ENCODE measurements around the gene SETD2. TPM values are rescaled to one million over a fixed set of nuclear protein-coding genes. Genes with fewer than 3 reads are reported as not detected.
"Not testable (repeated sequence)": the region's sequence is repeated elsewhere in the genome, so short reads cannot be mapped to it uniquely, and the experiment has no call there.

SETD2 gene
- polyA plus RNA-seq, 1 donor from 2014 or later, result 32.6 TPM

DNA sequence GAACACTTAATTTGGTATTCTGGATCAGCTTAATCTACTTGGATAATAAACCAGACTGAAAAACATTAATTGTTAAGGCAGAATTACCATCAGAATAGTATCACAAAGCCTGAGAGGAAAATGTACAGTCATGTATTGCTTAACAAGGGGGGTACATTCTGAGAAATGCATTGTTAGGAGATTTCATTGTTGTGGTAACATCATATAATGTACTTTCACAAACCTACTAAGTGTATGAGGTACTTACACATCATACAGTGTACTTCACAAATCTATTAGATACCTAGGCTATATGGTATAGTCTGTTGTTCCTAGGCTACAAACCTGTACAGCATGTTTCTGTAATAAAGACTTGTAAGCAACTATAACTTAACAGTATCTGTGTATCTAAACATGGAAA lies 116.2 kb downstream of the SETD2 start:
- no peaks in the 10 kb centered on the region for H3K9me3 Mint-ChIP-seq
- no peaks in the 10 kb centered on the region for H3K27me3 Mint-ChIP-seq
- H3K27ac Mint-ChIP-seq, result peak overlapping the region; percentile 2 to 4 (median 2)
- H3K4me1 Mint-ChIP-seq, result peaks cover 2 to 23% (median 8%) of the 10 kb centered on the region in 3 donors
- no peak overlapping the region for H3K4me3 Mint-ChIP-seq
- peaks cover 3% of the 10 kb centered on the region for H3K36me3 Mint-ChIP-seq

DNA sequence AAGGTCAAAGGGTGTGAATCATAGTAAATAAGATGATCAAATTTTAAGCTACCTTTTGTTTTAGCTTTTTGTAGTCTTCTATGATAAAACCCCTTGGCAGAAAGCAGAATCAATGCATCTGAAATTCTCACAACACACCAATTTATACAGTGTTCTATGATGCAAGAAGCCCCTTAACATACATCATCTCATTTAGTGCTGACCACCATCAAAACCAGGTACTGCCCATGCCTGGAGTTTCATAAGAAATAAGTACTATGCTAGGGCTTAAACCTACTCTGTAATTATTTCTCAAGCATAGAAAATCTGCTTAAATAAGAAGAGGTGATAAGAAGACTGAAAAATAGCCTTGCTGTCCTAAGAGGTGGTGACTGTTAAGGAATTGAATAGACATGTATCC lies 116.8 kb downstream of the SETD2 start:
- Mint-ChIP-seq H3K4me1 (peaks cover 2 to 23% (median 8%) of the 10 kb centered on the region in 3 donors), H3K36me3 (peaks cover 3% of the 10 kb centered on the region), H3K27me3 (no peaks in the 10 kb centered on the region), H3K9me3 (no peaks in the 10 kb centered on the region), H3K27ac (peak overlapping the region in 2 of 3 donors; percentile 2 to 4), H3K4me3 (no peak overlapping the region)

DNA sequence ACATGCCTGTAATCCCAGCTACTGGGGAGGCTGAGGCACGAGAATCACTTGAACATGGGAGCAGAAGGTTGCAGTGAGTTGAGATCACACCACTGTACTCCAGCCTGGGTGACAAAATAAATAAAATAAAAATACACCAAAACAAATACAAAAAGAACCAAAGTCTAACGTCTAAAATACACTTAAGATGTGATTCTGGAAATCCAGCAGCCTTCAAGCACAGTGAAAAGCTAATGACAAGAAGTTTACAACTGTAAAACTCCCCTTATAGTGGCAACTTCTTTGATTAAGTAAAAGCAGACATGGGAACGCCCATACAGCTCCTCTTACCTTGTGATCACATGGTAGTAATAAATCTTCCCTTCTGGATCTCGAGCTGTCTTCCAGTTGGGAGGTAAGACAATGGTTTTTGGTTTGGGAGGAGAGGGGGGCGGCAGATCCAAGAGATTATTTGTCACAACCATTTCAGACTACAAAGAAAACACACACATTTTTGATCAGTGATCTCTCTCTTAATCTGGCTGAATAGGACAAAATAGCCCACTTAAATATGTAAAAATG lies 121.6 kb downstream of the SETD2 start:
- Mint-ChIP-seq H3K27ac (peak overlapping the region in 2 of 3 donors; percentile 35 to 67), H3K36me3 (peaks cover 11% of the 10 kb centered on the region), H3K27me3 (no peaks in the 10 kb centered on the region), H3K4me3 (no peak overlapping the region), H3K9me3 (no peaks in the 10 kb centered on the region), H3K4me1 (peaks cover 17 to 26% (median 21%) of the 10 kb centered on the region in 3 donors)

- peaks cover 8% of the 10 kb centered on the region for H3K36me3 Mint-ChIP-seq
- H3K4me1 Mint-ChIP-seq, result peaks cover 18 to 23% (median 20%) of the 10 kb centered on the region in 3 donors
- no peaks in the 10 kb centered on the region for H3K27me3 Mint-ChIP-seq
- no peaks in the 10 kb centered on the region for H3K9me3 Mint-ChIP-seq
- H3K4me3 Mint-ChIP-seq, result no peak overlapping the region
- peak overlapping the region in 1 of 3 donors; percentile 78 for H3K27ac Mint-ChIP-seq
Measured at GRCh38 chr3:47041114-47041513, 122.8 kb downstream of the SETD2 start.

DNA sequence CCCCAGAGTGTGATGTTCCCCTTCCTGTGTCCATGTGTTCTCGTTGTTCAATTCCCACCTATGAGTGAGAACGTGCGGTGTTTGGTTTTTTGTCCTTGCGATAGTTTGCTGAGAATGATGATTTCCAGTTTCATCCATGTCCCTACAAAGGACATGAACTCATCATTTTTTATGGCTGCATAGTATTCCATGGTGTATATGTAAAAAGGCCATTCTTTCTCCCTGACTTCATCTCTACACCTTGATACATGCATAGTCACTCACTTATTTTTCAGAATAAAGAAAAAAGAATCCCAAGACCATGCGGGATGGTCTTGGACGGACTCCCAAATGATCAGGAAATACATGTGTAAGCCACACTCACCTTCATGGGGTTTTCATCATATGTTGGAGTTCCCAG lies 126.6 kb downstream of the SETD2 start:
- H3K27me3 Mint-ChIP-seq, H3K9me3 Mint-ChIP-seq: not testable (repeated sequence)
- peaks cover 15 to 20% (median 17%) of the 10 kb centered on the region in 3 donors for H3K4me1 Mint-ChIP-seq
- peaks cover 13% of the 10 kb centered on the region for H3K36me3 Mint-ChIP-seq
- H3K27ac Mint-ChIP-seq, result peak overlapping the region; percentile 82 to 93 (median 88)
- H3K4me3 Mint-ChIP-seq, result peak overlapping the region in 3 of 4 donors; percentile 3 to 84 (median 36)

DNA sequence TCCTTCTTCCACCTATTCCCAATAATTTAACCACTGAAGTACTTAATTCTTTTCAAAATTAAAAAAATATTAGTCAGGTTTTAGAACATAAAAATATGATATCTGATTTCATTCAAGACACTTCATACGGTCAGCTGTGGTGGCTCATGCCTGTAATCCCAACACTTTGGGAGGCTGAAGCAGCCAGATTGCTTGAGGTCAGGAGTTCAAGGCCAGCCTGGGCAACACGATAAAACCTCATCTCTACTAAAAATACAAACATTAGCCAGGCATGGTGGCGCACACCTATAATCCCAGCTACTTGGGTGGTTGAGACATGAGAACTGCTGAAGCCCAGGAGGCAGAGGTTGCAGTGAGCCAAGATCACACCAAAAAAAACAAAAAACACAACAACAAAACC lies 127.8 kb downstream of the SETD2 start:
- H3K4me3 Mint-ChIP-seq, result no peak overlapping the region
- H3K36me3 Mint-ChIP-seq, result peaks cover 13% of the 10 kb centered on the region
- no peaks in the 10 kb centered on the region for H3K9me3 Mint-ChIP-seq

GRCh38 chr3:47035645-47036044 lies 128.3 kb downstream of the SETD2 start:
- Mint-ChIP-seq H3K9me3 (no peaks in the 10 kb centered on the region), H3K36me3 (peaks cover 13% of the 10 kb centered on the region), H3K27me3 (no peaks in the 10 kb centered on the region), H3K4me3 (no peak overlapping the region), H3K27ac (peak overlapping the region in 2 of 3 donors; percentile 37 to 64), H3K4me1 (peaks cover 22 to 24% (median 22%) of the 10 kb centered on the region in 3 donors)

More for the DNA sequence above, 127.8 kb downstream of the SETD2 start:
- Mint-ChIP-seq H3K4me1 (peaks cover 20 to 23% (median 21%) of the 10 kb centered on the region in 3 donors), H3K27me3 (no peaks in the 10 kb centered on the region), H3K27ac (peak overlapping the region in 2 of 3 donors; percentile 36 to 64)

- H3K9me3 Mint-ChIP-seq, result no peaks in the 10 kb centered on the region
- no peak overlapping the region for H3K4me3 Mint-ChIP-seq
- no peaks in the 10 kb centered on the region for H3K27me3 Mint-ChIP-seq
- peak overlapping the region in 2 of 3 donors; percentile 51 to 92 for H3K27ac Mint-ChIP-seq
- H3K36me3 Mint-ChIP-seq, result peaks cover 13% of the 10 kb centered on the region
- peaks cover 22 to 24% (median 22%) of the 10 kb centered on the region in 3 donors for H3K4me1 Mint-ChIP-seq
Measured at GRCh38 chr3:47034868-47035489, 128.9 kb downstream of the SETD2 start.

DNA sequence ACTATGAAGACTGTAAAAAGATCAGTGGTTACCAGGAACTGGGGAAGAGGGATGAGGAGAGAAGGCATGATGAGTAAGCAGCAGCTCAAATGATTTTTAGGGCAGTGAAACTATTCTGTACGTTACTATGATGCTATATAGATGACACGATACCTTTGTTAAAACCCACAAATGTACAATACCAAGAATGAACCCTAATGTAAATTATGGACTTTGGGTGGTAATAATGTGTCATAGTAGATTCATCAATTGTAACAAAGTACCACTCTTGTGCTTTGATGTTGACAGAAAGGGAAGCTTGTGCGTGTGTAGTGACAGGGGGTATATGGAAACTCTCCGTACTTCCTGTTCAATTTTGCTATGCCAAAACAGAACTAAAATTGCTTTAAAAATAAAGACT lies 132.9 kb downstream of the SETD2 start:
- Mint-ChIP-seq H3K27ac (peak overlapping the region; percentile 17 to 61 (median 56)), H3K4me3 (peak overlapping the region in 2 of 4 donors; percentile 19 to 48), H3K4me1 (peaks cover 7 to 16% (median 9%) of the 10 kb centered on the region in 3 donors)
- not testable (repeated sequence) for H3K9me3 Mint-ChIP-seq, H3K36me3 Mint-ChIP-seq, H3K27me3 Mint-ChIP-seq

DNA sequence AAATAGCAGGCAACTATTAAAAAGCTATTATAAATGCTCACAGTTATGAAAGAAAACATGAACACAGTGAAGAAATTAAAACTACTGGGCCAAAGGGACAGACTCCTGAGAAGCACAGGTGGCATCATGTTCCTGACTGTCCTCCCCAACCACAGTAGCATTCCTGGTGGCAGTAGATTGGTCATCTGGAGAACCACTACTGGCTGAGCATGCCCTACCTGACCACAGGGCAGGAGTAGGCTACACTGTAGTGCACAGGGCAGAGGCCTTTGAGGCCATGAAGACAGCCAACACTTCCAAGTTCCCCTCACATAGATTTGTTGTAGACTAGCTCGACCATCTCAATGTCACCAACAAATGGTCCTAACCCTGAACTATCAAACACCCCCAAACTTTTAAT lies 135.2 kb downstream of the SETD2 start:
- peaks cover 5% of the 10 kb centered on the region for H3K36me3 Mint-ChIP-seq
- H3K27me3 Mint-ChIP-seq, result no peaks in the 10 kb centered on the region
- H3K9me3 Mint-ChIP-seq, result no peaks in the 10 kb centered on the region
- H3K27ac Mint-ChIP-seq, result peak overlapping the region in 2 of 3 donors; percentile 39 to 89
- H3K4me1 Mint-ChIP-seq, result peaks cover 13 to 26% (median 14%) of the 10 kb centered on the region in 3 donors
- H3K4me3 Mint-ChIP-seq, result peak overlapping the region in 1 of 4 donors; percentile 51

GRCh38 chr3:47028146-47028545 lies 135.8 kb downstream of the SETD2 start:
- H3K4me1 Mint-ChIP-seq, result peaks cover 13 to 24% (median 14%) of the 10 kb centered on the region in 3 donors
- no peaks in the 10 kb centered on the region for H3K9me3 Mint-ChIP-seq
- H3K4me3 Mint-ChIP-seq, result no peak overlapping the region
- no peaks in the 10 kb centered on the region for H3K27me3 Mint-ChIP-seq
- H3K36me3 Mint-ChIP-seq, result peaks cover 4% of the 10 kb centered on the region
- peak overlapping the region in 2 of 3 donors; percentile 16 to 89 for H3K27ac Mint-ChIP-seq

DNA sequence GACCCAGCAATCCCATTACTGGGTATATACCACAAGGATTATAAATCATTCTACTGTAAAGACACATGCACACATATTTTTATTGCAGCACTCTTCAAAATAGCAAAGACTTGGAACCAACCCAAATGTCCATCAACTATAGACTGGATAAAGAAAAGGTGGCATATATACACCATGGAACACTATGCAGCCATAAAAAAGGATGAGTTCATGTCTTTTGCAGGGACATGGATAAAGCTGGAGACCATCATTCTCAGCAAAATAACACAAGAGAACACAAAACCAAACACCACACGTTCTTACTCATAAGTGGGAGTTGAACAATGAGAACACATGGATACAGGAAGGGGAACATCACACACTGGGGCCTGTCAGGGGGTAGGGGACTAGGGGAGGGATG lies 137.5 kb downstream of the SETD2 start:
- H3K27ac Mint-ChIP-seq, H3K9me3 Mint-ChIP-seq, H3K36me3 Mint-ChIP-seq, H3K27me3 Mint-ChIP-seq, H3K4me3 Mint-ChIP-seq: not testable (repeated sequence)
- H3K4me1 Mint-ChIP-seq, result peaks cover 8 to 21% (median 13%) of the 10 kb centered on the region in 3 donors

- Mint-ChIP-seq H3K27ac (peak overlapping the region in 1 of 3 donors; percentile 2), H3K36me3 (no peaks in the 10 kb centered on the region), H3K4me3 (no peak overlapping the region), H3K27me3 (no peaks in the 10 kb centered on the region), H3K4me1 (peaks cover 4 to 20% (median 9%) of the 10 kb centered on the region in 3 donors), H3K9me3 (no peaks in the 10 kb centered on the region)
Measured at GRCh38 chr3:47024932-47025331, 139.0 kb downstream of the SETD2 start.

DNA sequence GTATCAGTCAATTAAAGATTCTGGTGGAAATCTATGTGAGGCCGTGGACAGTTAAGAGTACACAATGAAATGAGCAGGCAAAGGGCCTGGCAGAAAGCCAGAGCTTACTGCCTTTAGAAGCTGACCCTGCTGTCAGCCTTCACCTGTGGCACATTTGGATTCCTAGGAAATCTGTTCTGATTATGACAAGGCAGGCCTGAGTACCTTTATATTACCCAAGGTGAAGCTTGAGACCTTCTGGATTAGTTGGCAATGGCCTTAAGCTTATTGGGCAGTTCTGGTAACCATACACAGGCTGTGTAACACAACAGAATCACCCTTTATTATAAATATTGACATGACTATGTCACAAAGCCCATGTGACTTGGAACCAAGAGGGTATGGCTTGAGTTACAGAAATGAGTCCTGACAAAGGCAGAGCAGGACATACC lies 141.3 kb downstream of the SETD2 start:
- no peak overlapping the region for H3K4me3 Mint-ChIP-seq
- no peaks in the 10 kb centered on the region for H3K27me3 Mint-ChIP-seq
- H3K4me1 Mint-ChIP-seq, result peaks cover 17 to 31% (median 18%) of the 10 kb centered on the region in 3 donors
- H3K27ac Mint-ChIP-seq, result peak overlapping the region in 1 of 3 donors; percentile 33
- no peaks in the 10 kb centered on the region for H3K9me3 Mint-ChIP-seq
- peaks cover 4% of the 10 kb centered on the region for H3K36me3 Mint-ChIP-seq

GRCh38 chr3:47020311-47020710 lies 143.6 kb downstream of the SETD2 start:
- H3K27ac Mint-ChIP-seq, result peak overlapping the region; percentile 15 to 80 (median 53)
- peak overlapping the region in 1 of 4 donors; percentile 52 for H3K4me3 Mint-ChIP-seq
- H3K27me3 Mint-ChIP-seq, result no peaks in the 10 kb centered on the region
- no peaks in the 10 kb centered on the region for H3K9me3 Mint-ChIP-seq
- H3K4me1 Mint-ChIP-seq, result peaks cover 23 to 42% (median 25%) of the 10 kb centered on the region in 3 donors
- peaks cover 4% of the 10 kb centered on the region for H3K36me3 Mint-ChIP-seq

Measured in IgD-negative memory B cell (primary cell).